Muscle layer of colon (tissue), 2 donors: ENCODE results near the gene MTFMT.
A peak's percentile ranks its signal among the peaks of the same experiment; 100 is the strongest.

Experiments
- H3K27ac ChIP-seq: one replicate; pipeline ENCODE4 v1.7.0; 2013; ENCODE audit warnings: low read depth, mild to moderate bottlenecking, low read length, moderate library complexity
- H3K27me3 ChIP-seq, 2 donors: one replicate each; pipeline ENCODE4 v1.7.0; 2013; ENCODE audit warnings: low read length in 2 of 2, mild to moderate bottlenecking in 2 of 2; ENCODE audit not compliant: insufficient read depth in 2 of 2, control insufficient read depth in 1 of 2
- H3K36me3 ChIP-seq: one replicate; pipeline ENCODE4 v1.7.0; 2013; ENCODE audit warnings: mild to moderate bottlenecking, low read length; ENCODE audit not compliant: insufficient read depth
- H3K4me1 ChIP-seq: one replicate; pipeline ENCODE4 v1.7.0; 2013; ENCODE audit warnings: mild to moderate bottlenecking, low read length; ENCODE audit not compliant: insufficient read depth
- H3K4me3 ChIP-seq, 2 donors: one replicate each; pipeline ENCODE4 v1.7.0; 2013; ENCODE audit warnings: low read length in 2 of 2, low read depth in 1 of 2, mild to moderate bottlenecking in 1 of 2, moderate library complexity in 1 of 2
- H3K9ac ChIP-seq: one replicate; pipeline ENCODE4 v1.7.0; 2013; ENCODE audit warnings: low read length
- H3K9me3 ChIP-seq: one replicate; pipeline ENCODE4 v1.7.0; 2013; ENCODE audit warnings: mild to moderate bottlenecking, low read length
- donor health status: abdominal sarcoma.
- donor health status: Adenocarcinoma of cecum.

The MTFMT gene

GRCh38 chr15:65069179-65069578 is 39.7 kb upstream of the MTFMT start:
- Histone ChIP-seq H3K4me3 (no peak overlapping the region), H3K9ac (no peak overlapping the region), H3K27me3 (no peaks in the 10 kb centered on the region), H3K4me1 (peaks cover 58% of the 10 kb centered on the region), H3K36me3 (peaks cover 7% of the 10 kb centered on the region), H3K27ac (peak overlapping the region; percentile 72), H3K9me3 (no peaks in the 10 kb centered on the region)

DNA sequence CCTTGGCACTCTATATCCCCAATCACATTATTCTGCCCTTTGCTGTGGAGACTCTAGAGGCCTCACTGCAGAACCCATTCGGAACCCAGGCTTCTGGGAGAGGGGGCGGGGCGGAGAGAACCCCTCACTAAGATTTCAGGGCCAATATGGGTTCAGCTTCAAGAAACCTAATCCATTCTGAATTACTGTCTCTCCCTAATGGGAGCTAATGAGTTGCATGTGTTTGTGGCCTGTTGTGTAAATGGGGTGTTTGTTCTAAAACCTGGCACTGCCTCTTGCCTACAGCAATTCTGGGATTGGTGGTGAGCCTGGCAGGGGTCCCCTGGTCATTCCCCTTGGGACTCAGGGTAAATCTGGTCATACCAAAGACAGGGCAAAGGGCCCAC is 39.0 kb upstream of the MTFMT start:
- peak overlapping the region; percentile 72 for H3K27ac ChIP-seq
- no peak overlapping the region for H3K9ac ChIP-seq
- H3K4me1 ChIP-seq, result peaks cover 58% of the 10 kb centered on the region
- no peaks in the 10 kb centered on the region for H3K27me3 ChIP-seq
- H3K9me3 ChIP-seq, result no peaks in the 10 kb centered on the region
- peaks cover 15% of the 10 kb centered on the region for H3K36me3 ChIP-seq
- H3K4me3 ChIP-seq, result peak overlapping the region in 1 of 2 donors; percentile 86

GRCh38 chr15:65067645-65068402 is 38.4 kb upstream of the MTFMT start, which contains the start of gene RASL12:
Gene RASL12 (minus strand): TSS chr15:65067991. CDS start chr15:65067835, 156 bp downstream.
- H3K4me3 ChIP-seq, result peak within 1 kb of the TSS; percentile 65 to 86
- peaks cover 20% of the 10 kb centered on the region for H3K36me3 ChIP-seq
- H3K27ac ChIP-seq, result peak within 1 kb of the TSS; percentile 89
- H3K9me3 ChIP-seq, result no peaks in the 10 kb centered on the region
- H3K27me3 ChIP-seq, result no peaks in the 10 kb centered on the region
- H3K9ac ChIP-seq, result peak within 1 kb of the TSS; percentile 84
- H3K4me1 ChIP-seq, result peaks cover 58% of the 10 kb centered on the region

- Histone ChIP-seq H3K27ac (peak overlapping the region; percentile 89), H3K9ac (peak overlapping the region; percentile 84), H3K9me3 (no peaks in the 10 kb centered on the region), H3K27me3 (no peaks in the 10 kb centered on the region), H3K4me1 (peaks cover 56% of the 10 kb centered on the region), H3K4me3 (peak overlapping the region; percentile 65 to 86), H3K36me3 (peaks cover 21% of the 10 kb centered on the region)
These were observed 37.8 kb upstream of the MTFMT start for GRCh38 chr15:65067317-65067644.

DNA sequence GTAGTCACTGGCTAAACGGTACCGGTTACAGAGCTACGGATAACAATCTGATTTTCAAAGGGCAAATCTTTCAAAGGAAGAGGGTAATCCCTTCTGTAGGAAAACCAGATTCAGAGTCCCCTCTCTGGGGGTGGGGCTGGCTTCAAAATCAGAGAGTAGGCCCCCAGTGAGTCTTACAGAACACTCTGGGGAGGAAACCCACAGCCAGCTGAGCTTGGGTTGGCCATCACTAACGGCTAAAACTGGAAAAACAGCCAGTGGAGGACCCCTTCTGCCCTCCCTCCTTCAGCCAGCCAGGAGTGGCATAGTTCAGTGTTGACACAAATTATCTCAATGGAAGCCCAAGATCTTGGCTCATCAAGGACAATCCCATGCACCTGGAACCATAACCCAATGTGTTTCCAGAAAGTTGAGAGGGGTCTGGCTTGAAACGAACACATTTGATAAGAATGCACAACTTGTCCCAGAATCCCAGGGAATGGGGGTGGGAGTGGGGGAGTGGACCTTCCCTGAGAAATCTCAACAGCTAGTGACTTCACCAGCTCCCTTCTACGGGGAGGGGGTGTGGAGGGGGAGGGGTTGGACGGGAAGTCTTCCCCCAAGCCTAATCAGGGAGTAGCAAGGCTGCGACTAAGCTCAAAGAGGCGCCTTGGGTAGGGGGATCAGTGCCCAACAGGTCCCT is 37.3 kb upstream of the MTFMT start:
- H3K27ac ChIP-seq, result peak overlapping the region; percentile 89

DNA sequence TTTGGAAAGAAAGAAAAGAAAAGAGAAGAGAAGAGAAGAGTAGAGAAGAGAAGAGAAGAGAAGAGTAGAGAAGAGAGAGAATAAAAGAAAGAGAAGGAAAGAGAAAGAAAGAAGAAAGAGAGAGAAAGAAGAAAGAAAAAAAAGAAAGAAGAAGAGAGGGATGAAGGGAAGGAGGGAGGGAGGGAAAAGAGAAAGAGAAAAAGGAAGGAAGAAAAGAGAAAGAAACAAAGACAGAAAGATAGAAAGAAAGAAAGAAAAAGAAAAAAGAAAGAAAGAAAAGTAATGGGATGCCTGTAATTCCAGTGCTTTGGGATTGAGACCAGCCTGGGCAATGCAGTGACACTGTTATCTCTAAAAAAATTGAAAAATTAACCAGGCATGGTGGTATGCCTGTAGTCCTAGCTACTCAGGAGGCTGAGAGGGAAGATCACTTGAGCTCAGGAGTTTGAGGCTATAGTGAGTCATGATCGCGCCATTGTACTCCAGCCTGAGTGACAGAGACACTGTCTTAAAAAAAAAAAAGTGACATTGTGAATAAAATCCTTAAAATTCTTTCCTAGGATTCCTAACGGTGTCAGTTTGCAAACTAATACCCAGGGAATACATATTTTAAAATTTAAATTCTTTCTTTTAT is 36.7 kb upstream of the MTFMT start:
- H3K4me3 ChIP-seq, result peak overlapping the region in 1 of 2 donors; percentile 86
- peaks cover 21% of the 10 kb centered on the region for H3K36me3 ChIP-seq
- H3K27ac ChIP-seq, result peak overlapping the region; percentile 89
- H3K4me1 ChIP-seq, result peaks cover 48% of the 10 kb centered on the region
- H3K9ac ChIP-seq, result peak overlapping the region; percentile 84
- H3K9me3 ChIP-seq, result no peaks in the 10 kb centered on the region
- H3K27me3 ChIP-seq, result no peaks in the 10 kb centered on the region

More for the DNA sequence above, 37.3 kb upstream of the MTFMT start:
- peak overlapping the region; percentile 65 to 86 for H3K4me3 ChIP-seq
- no peaks in the 10 kb centered on the region for H3K27me3 ChIP-seq
- H3K4me1 ChIP-seq, result peaks cover 51% of the 10 kb centered on the region
- H3K9ac ChIP-seq, result peak overlapping the region; percentile 84
- H3K36me3 ChIP-seq, result peaks cover 21% of the 10 kb centered on the region
- H3K9me3 ChIP-seq, result no peaks in the 10 kb centered on the region

- Histone ChIP-seq H3K9me3 (no peaks in the 10 kb centered on the region), H3K27me3 (no peaks in the 10 kb centered on the region), H3K4me1 (peaks cover 24% of the 10 kb centered on the region), H3K9ac (no peak overlapping the region), H3K27ac (no peak overlapping the region), H3K4me3 (no peak overlapping the region), H3K36me3 (peaks cover 37% of the 10 kb centered on the region)
These were observed 33.3 kb upstream of the MTFMT start for GRCh38 chr15:65062726-65063125.

GRCh38 chr15:65062061-65062460 is 32.6 kb upstream of the MTFMT start:
- H3K4me1 ChIP-seq, result peaks cover 24% of the 10 kb centered on the region
- H3K4me3 ChIP-seq, result no peak overlapping the region
- H3K36me3 ChIP-seq, result peaks cover 41% of the 10 kb centered on the region
- no peak overlapping the region for H3K9ac ChIP-seq
- H3K27ac ChIP-seq, result no peak overlapping the region
- H3K27me3 ChIP-seq, result no peaks in the 10 kb centered on the region
- no peaks in the 10 kb centered on the region for H3K9me3 ChIP-seq

- H3K27me3 ChIP-seq, result no peaks in the 10 kb centered on the region
- H3K27ac ChIP-seq, result no peak overlapping the region
- H3K4me1 ChIP-seq, result peaks cover 23% of the 10 kb centered on the region
- no peak overlapping the region for H3K9ac ChIP-seq
- peaks cover 53% of the 10 kb centered on the region for H3K36me3 ChIP-seq
- no peak overlapping the region for H3K4me3 ChIP-seq
- H3K9me3 ChIP-seq, result no peaks in the 10 kb centered on the region
These were observed 31.4 kb upstream of the MTFMT start for GRCh38 chr15:65060641-65061397.

- Histone ChIP-seq H3K36me3 (peaks cover 55% of the 10 kb centered on the region), H3K9ac (no peak overlapping the region), H3K9me3 (no peaks in the 10 kb centered on the region), H3K27me3 (no peaks in the 10 kb centered on the region), H3K4me3 (no peak overlapping the region), H3K4me1 (peaks cover 22% of the 10 kb centered on the region), H3K27ac (no peak overlapping the region)
These were observed 30.6 kb upstream of the MTFMT start for GRCh38 chr15:65059931-65060596.
